H9 (cell line): ENCODE results near the gene MED27. TPM values are rescaled to one million over a fixed set of nuclear protein-coding genes. Genes with fewer than 3 reads are reported as not detected.

Experiments used
- DNase-seq: peaks from one replicate; pipeline ENCODE4 v3.0.0-alpha.2; 2017
- H2AFZ ChIP-seq: one replicate; pipeline ENCODE4 v1.6.1; 2013; ENCODE audit warnings: mild to moderate bottlenecking, low read length, control low read depth, moderate library complexity
- H2AK5ac ChIP-seq: 2 replicates; pipeline ENCODE4 v1.6.1; 2013; ENCODE audit warnings: low read length, control low read depth, mixed read lengths; ENCODE audit not compliant: insufficient read length
- H2BK120ac ChIP-seq: one replicate; pipeline ENCODE4 v1.6.1; 2013; ENCODE audit warnings: low read depth, mild to moderate bottlenecking, low read length, control low read depth, inconsistent platforms; ENCODE audit not compliant: poor library complexity, severe bottlenecking
- H2BK12ac ChIP-seq: 2 replicates; pipeline ENCODE4 v1.6.1; 2013; ENCODE audit warnings: low read length, control low read depth, mixed read lengths, low read depth; ENCODE audit not compliant: insufficient read length
- H2BK15ac ChIP-seq: 2 replicates; pipeline ENCODE4 v1.6.1; 2013; ENCODE audit warnings: low read depth, low read length, control low read depth
- H2BK20ac ChIP-seq: one replicate; pipeline ENCODE4 v1.6.1; 2013; ENCODE audit warnings: low read depth, mild to moderate bottlenecking, low read length, control low read depth, inconsistent platforms; ENCODE audit not compliant: poor library complexity, severe bottlenecking
- H2BK5ac ChIP-seq: 2 replicates; pipeline ENCODE4 v1.6.1; 2013; ENCODE audit warnings: low read length, control low read depth, mixed read lengths; ENCODE audit not compliant: insufficient read length
- H3K14ac ChIP-seq: 2 replicates; pipeline ENCODE4 v1.6.1; 2013; ENCODE audit warnings: low read length, control low read depth; ENCODE audit not compliant: insufficient read depth
- H3K18ac ChIP-seq: 2 replicates; pipeline ENCODE4 v1.6.1; 2013; ENCODE audit warnings: low read depth, mild to moderate bottlenecking, mixed read lengths, low read length, control low read depth; ENCODE audit not compliant: insufficient read length
- H3K23ac ChIP-seq: 2 replicates; pipeline ENCODE4 v1.6.1; 2013; ENCODE audit warnings: low read length, control low read depth, mixed read lengths, low read depth; ENCODE audit not compliant: insufficient read length
- H3K23me2 ChIP-seq: 2 replicates; pipeline ENCODE4 v1.6.1; 2013; ENCODE audit warnings: low read depth, mild to moderate bottlenecking, mixed read lengths, low read length, control low read depth; ENCODE audit not compliant: insufficient read length, poor library complexity, severe bottlenecking
- H3K27ac ChIP-seq: 2 replicates; pipeline ENCODE4 v1.5.1; 2013; ENCODE audit warnings: low read length, control low read depth, mixed read lengths, low read depth; ENCODE audit not compliant: insufficient read length
- H3K27me3 ChIP-seq: 2 replicates; pipeline ENCODE4 v1.6.1; 2013; ENCODE audit warnings: low read length, control low read depth, inconsistent platforms; ENCODE audit not compliant: insufficient read depth
- H3K4ac ChIP-seq: 2 replicates; pipeline ENCODE4 v1.6.1; 2013; ENCODE audit warnings: low read depth, mild to moderate bottlenecking, control low read depth, inconsistent platforms, low read length, moderate library complexity
- H3K4me1 ChIP-seq: 2 replicates; pipeline ENCODE4 v1.6.1; 2013; ENCODE audit warnings: low read length, control low read depth, inconsistent platforms; ENCODE audit not compliant: insufficient read depth
- H3K4me2 ChIP-seq: 2 replicates; pipeline ENCODE4 v1.6.1; 2013; ENCODE audit warnings: low read length, control low read depth, mixed read lengths; ENCODE audit not compliant: insufficient read length, insufficient read depth
- H3K56ac ChIP-seq: 2 replicates; pipeline ENCODE4 v1.6.1; 2013; ENCODE audit warnings: low read depth, mild to moderate bottlenecking, mixed read lengths, low read length, control low read depth; ENCODE audit not compliant: insufficient read length
- H3K79me1 ChIP-seq: 2 replicates; pipeline ENCODE4 v1.6.1; 2013; ENCODE audit warnings: low read depth, mild to moderate bottlenecking, moderate library complexity, low read length, control low read depth, inconsistent platforms; ENCODE audit not compliant: insufficient read depth, poor library complexity, severe bottlenecking
- H3K79me2 ChIP-seq: 2 replicates; pipeline ENCODE4 v1.6.1; 2013; ENCODE audit warnings: low read length, control low read depth, inconsistent platforms; ENCODE audit not compliant: insufficient read depth
- H3K9ac ChIP-seq: 2 replicates; pipeline ENCODE4 v1.6.1; 2013; ENCODE audit warnings: low read length, control low read depth, mixed read lengths; ENCODE audit not compliant: insufficient read length; ENCODE audit errors: extremely low read depth
- H3K9me3 ChIP-seq: one replicate; pipeline ENCODE4 v1.6.1; 2013; ENCODE audit warnings: low read depth, low read length, inconsistent platforms; ENCODE audit not compliant: control insufficient read depth
- H3T11ph ChIP-seq: one replicate; pipeline ENCODE4 v1.6.1; 2013; ENCODE audit warnings: mild to moderate bottlenecking, low read length, control low read depth, inconsistent platforms
- H4K20me1 ChIP-seq: one replicate; pipeline ENCODE4 v1.6.1; 2013; ENCODE audit not compliant: control insufficient read depth, insufficient read length, insufficient read depth
- H4K5ac ChIP-seq: 2 replicates; pipeline ENCODE4 v1.6.1; 2013; ENCODE audit warnings: low read depth, mild to moderate bottlenecking, mixed read lengths, low read length, control low read depth; ENCODE audit not compliant: insufficient read length
- H4K8ac ChIP-seq: replicated peaks from 2 replicates; pipeline ENCODE4 v1.6.1; 2013; ENCODE audit warnings: low read length, control low read depth, mixed read lengths, low read depth; ENCODE audit not compliant: insufficient read length
- H4K91ac ChIP-seq: 2 replicates; pipeline ENCODE4 v1.6.1; 2013; ENCODE audit warnings: low read depth, mild to moderate bottlenecking, moderate library complexity, mixed read lengths, low read length, control low read depth; ENCODE audit not compliant: insufficient read length
- H3K27ac Mint-ChIP-seq, 3 experiments: 2 replicates in 2 of 3; 3 replicates in 1 of 3; pipeline ENCODE4 v1.8.0; 2020 to 2021; ENCODE audit warnings: mixed read lengths in 3 of 3, mild to moderate bottlenecking in 1 of 3, moderate library complexity in 1 of 3
- H3K27me3 Mint-ChIP-seq: 2 replicates; pipeline ENCODE4 v1.8.0; 2021; ENCODE audit warnings: low read depth, mild to moderate bottlenecking, moderate library complexity, mixed read lengths
- H3K36me3 Mint-ChIP-seq, 3 experiments: 2 replicates in 2 of 3; 3 replicates in 1 of 3; pipeline ENCODE4 v1.8.0; 2020 to 2021; ENCODE audit warnings: low read depth in 3 of 3, mixed read lengths in 3 of 3; ENCODE audit not compliant: insufficient read depth in 1 of 3
- H3K4me1 Mint-ChIP-seq, 2 experiments: 2 replicates each; pipeline ENCODE4 v1.8.0; 2020; ENCODE audit warnings: mixed read lengths in 2 of 2
- H3K4me3 Mint-ChIP-seq, 2 experiments: 2 replicates in 1 of 2; 3 replicates in 1 of 2; pipeline ENCODE4 v1.8.0; 2020 to 2021; ENCODE audit warnings: mild to moderate bottlenecking in 2 of 2, mixed read lengths in 2 of 2, moderate library complexity in 1 of 2
- H3K9me3 Mint-ChIP-seq, 2 experiments: 2 replicates in 1 of 2; 3 replicates in 1 of 2; pipeline ENCODE4 v1.8.0; 2020; ENCODE audit warnings: mild to moderate bottlenecking in 2 of 2, mixed read lengths in 2 of 2, moderate library complexity in 1 of 2
- CTCF ChIP-seq: fragments of 200-600 bp; sonication (generic); conservative IDR thresholded peaks from 3 replicates; pipeline ENCODE4 v1.8.0; 2021; ENCODE audit warnings: antibody characterized with exemption, mild to moderate bottlenecking
- WGBS: extraction: QIAGEN DNeasy Blood & Tissue Kit; methylation state at CpG from one replicate; pipeline ENCODE4 v1.1.7; 2013; ENCODE audit warnings: missing lambda C conversion rate, low lambda C conversion rate, mixed read lengths; ENCODE audit not compliant: insufficient read length; ENCODE audit errors: extremely low coverage; 5-methylcytosine and 5-hydroxymethylcytosine counted together
- total RNA-seq: library from RNA; stranded (reverse); gene quantifications from 2 replicates; pipeline ENCODE4 v1.2.1, GENCODE V29; 2021

The MED27 gene
- total RNA-seq, 1 experiment from 2014 or later: 33.5 TPM

GRCh38 chr9:131980267-131981016, 99.2 kb downstream of the MED27 start:
- no peak overlapping the region for H3T11ph ChIP-seq
- no peaks in the 10 kb centered on the region for H3K4me1 ChIP-seq

More at GRCh38 chr9:131980267-131981016, 99.2 kb downstream of the MED27 start:
- Histone ChIP-seq H2BK12ac (no peak overlapping the region), H4K8ac (no peak overlapping the region), H3K9ac (no peak overlapping the region), H2BK15ac (no peak overlapping the region), H3K18ac (no peak overlapping the region), H3K56ac (no peak overlapping the region), H2AFZ (no peak overlapping the region), H3K9me3 (no peaks in the 10 kb centered on the region), H3K4me2 (no peak overlapping the region), H2BK20ac (no peak overlapping the region), H3K27ac (no peak overlapping the region), H4K5ac (no peak overlapping the region), H3K79me1 (no peaks in the 10 kb centered on the region), H3K4ac (no peak overlapping the region), H2AK5ac (no peak overlapping the region), H3K27me3 (no peaks in the 10 kb centered on the region), H3K79me2 (no peaks in the 10 kb centered on the region), H3K23ac (no peak overlapping the region), H2BK5ac (no peak overlapping the region), H3K14ac (no peak overlapping the region), H4K20me1 (no peaks in the 10 kb centered on the region), H2BK120ac (no peak overlapping the region), H4K91ac (no peak overlapping the region), H3K23me2 (no peaks in the 10 kb centered on the region)
- WGBS: no CpG with 5 or more reads among the region's 8 CpGs
- no peaks in the 10 kb centered on the region for H3K36me3 Mint-ChIP-seq
- no peaks in the 10 kb centered on the region for H3K27me3 Mint-ChIP-seq
- peaks cover 5 to 15% of the 10 kb centered on the region in 2 experiments; a peak in 3 of 4 replicates for H3K4me1 Mint-ChIP-seq
- H3K9me3 Mint-ChIP-seq: no peaks in the 10 kb centered on the region
- DNase-seq: no peak
- TF ChIP-seq CTCF: no peak
- no peak overlapping the region for H3K27ac Mint-ChIP-seq
- no peak overlapping the region for H3K4me3 Mint-ChIP-seq
